GM19455 (cell line): ENCODE measurements around the gene GALNTL6.
"Not testable (repeated sequence)": the region's sequence is repeated elsewhere in the genome, so short reads cannot be mapped to it uniquely, and the experiment has no call there.

Experiments used
- ATAC-seq: cut with Tn5 transposase; IDR thresholded peaks from one replicate; pipeline ENCODE4 v1.9.1; 2021; ENCODE audit not compliant: unreplicated experiment

The GALNTL6 gene

DNA sequence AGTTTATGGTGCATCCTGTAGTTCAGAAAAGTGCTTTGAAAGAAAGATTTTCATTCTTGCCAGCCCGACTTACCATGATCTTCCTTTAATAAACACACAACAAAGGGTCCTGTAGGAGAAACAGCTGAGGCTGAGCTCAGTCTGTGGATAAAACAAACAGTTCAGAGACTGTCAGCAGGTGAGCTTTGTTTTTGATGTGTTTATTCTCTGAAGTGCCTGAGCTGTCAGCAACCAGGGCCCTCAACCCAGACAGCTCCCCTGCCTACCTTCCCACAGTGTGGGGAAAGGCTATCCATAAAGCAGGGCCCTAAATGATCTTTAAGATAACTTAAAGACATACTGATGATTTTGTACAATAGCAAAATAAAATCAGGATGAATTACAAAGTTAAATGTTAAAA lies 896.2 kb downstream of the GALNTL6 start:
- no peak for ATAC-seq

DNA sequence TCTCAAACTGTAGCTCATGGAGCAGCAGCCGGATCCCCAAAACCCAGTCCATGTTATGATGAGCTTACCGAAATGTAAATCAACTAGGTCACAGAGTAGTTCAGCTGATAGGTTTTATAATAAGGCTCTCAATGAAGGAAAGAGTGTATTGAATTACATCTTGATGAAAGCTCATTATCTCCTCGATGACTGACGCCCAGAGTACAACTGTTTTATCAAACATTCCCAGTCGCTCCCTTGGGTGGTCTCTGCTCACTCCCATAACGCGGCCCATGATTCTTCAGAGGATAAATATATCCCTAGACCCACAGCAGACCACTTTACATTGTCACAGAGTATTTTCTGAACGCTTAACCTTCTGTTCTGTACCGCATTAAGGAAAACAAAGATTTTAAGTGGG lies 903.1 kb downstream of the GALNTL6 start:
- ATAC-seq: no peak

DNA sequence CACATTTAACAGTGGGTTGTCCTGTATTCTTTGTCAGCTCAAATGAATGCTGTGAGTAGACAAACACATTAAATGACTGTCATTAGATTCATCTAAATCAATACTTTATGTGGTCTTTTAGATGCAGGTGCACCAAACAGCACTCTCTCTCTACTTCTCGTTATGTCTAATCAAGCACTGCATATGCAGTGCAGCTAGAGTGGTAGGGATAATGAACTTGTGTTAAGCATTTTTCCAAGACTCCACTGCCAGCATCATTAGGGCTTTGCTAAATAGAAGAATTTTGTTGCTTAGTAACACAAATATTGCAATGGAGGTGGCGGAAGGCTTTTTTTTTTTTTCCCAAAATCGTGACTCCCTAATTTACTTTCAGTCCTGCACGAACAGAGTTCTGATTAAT lies 908.5 kb downstream of the GALNTL6 start:
- ATAC-seq: no peak

DNA sequence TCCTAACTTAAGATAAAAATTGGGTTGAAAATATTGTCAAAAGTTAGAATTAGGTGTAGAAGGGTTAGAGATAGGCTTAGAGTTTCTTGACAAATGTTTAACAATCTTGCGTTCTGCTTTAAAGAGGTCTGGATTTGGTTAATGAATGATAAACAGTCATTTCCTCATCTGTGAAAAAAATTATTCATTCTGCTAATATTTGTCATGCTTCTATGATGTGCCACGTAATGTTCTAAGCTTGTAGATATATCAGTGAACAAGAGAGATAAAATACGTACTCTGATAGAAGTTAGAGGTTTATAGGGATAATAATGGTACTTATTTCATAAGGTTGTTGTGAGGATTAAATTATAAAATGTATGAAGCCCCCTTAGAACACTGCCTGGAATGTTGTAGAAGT lies 912.4 kb downstream of the GALNTL6 start:
- no peak for ATAC-seq

DNA sequence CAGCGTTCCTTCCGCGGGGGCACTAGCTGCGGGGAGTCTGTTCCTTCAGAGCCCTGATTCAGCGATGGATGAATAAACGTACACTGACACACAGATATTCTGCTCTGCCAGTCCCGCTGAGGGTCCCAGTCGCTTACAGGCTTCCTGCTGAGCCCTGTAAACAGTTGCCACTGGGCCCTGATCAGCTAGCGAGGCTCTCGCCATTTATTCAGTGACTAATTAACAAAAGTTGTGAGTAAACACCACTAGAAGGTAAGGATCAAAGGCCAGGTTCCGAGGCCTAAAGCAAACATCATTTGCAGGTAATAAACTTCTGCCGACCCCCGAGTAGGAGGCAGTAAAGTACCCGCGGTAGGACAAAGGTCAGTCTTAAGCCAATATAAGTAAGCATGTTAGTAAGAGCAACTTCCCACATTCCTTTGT lies 912.8 kb downstream of the GALNTL6 start:
- ATAC-seq: no peak

DNA sequence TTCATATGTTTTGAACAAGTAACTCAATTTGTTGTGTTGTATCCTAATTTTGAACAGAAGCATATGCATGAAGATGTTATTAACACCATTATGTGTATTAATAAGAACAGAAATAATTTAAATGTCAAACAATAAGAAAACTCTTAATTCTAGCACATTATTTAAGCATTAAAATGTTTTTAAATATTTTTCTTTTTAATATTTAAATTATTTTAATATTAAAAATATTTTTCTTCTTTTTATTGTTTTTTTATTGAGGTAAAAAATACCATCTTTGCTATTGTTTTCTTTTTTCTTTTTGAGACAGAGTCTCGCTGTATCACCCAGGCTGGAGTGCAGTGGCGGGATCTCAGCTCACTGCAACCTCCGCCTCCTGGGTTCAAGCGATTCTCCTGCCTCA lies 914.4 kb downstream of the GALNTL6 start:
- no peak for ATAC-seq

DNA sequence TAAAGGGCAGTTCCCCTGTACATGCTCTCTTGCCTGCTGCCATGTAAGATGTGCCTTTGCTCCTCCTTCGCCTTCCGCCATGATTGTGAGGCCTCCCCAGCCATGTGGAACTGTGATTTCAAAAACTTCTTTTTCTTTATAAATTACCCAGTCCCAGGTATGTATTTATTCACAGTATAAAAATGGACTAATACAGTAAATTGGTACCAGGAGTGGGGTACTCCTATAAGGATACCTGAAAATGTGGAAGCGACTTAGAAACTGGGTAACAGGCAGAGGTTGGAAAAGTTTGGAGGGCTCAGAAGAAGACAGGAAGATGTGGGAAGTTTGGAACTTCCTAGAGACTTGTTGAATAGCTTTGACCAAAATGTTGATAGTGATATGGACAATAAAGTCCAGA lies 920.4 kb downstream of the GALNTL6 start:
- not testable (repeated sequence) for ATAC-seq

DNA sequence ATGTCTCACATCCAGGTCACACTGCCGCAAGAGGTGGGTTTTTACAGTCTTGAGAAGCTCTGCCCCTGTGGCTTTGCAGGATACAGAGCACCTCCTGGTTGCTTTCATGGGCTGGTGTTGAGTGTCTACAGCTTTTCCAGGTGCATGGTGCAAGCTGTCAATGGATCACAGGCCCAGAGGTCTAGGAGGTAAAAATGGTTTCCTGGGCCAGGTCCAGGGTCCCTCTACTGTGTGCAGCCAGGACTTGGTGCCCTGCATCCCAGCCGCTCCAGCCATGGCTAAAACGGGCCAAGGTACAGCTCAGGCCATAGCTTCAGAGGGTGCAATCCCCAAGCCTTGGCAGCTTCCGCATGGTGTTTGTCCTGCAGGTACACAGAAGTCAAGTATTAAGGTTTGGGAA lies 921.4 kb downstream of the GALNTL6 start:
- no peak for ATAC-seq

DNA sequence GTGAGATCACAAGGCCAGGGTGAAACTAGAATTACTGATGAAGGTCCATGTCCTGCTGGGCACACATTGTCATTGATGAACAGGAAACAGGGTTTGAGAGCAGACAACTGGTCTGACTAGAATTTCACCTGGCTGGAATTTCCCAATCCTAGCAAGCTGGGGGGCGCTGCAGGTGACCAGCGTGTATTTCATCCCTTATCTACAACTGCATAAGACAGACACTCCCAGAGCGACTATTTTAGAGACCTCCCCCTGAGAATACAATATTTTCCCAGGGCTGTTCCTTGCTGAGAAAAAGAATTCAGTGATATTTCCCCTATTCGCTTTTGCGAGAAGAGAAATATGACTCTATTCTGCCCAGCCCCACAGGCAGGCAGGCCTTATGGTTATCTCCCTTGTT lies 922.8 kb downstream of the GALNTL6 start:
- ATAC-seq: no peak

DNA sequence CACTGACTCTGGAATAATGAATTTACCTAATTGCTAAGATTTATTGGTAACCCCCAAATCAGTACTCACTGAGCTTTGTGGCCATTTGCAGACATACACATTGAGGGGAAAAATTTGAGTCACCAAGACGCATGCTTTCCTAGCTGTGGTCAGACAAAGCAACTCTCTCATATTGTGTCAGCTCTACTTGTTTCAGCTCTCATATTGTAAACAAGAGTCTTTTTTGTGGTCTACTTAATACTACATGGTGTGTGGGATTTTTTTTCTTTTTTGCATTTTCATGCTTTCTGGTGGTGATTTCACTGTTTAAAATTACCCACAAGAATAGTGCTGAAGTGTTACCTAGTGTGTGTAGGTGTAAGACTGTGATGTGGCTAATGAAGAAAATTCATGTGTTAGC lies 927.2 kb downstream of the GALNTL6 start:
- ATAC-seq: peak; percentile 90

DNA sequence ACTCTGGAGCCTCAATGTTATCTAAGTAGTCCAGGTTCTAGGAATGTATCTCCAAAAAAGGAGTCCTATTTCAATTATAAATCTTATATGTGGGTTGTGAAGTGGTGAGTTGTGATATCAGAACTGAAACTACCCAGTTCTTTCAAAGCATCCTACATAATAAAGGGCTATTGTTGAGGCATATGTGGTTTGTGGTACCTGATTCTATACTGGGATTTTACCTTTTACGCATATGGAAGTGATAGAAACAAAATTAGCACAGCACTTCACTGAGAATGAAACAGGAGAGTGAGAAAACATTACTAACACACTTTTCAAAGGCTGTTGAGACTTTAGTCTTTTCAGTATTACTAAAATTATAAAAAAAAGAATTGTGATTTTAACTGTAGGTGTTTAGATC lies 937.7 kb downstream of the GALNTL6 start:
- peak; percentile 89 for ATAC-seq

DNA sequence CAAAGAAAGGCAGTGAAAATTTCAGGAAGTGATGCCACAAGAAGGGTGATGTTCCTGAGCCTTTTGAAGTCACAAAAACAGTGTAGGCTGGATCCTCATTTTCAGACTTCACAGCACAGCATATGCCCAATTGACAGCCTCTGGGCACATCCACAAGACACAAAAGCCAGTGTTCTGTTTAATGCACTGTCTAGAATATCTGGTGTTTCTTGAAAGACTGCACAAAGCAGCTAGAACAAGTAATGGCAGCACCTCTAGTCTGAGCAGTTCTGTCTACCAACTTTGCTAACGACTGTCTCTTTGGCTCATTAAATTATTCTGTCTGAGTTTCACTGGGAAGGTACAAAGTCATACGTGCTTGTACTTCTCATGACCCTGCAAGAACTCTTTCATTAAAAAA lies 938.3 kb downstream of the GALNTL6 start:
- ATAC-seq: no peak

DNA sequence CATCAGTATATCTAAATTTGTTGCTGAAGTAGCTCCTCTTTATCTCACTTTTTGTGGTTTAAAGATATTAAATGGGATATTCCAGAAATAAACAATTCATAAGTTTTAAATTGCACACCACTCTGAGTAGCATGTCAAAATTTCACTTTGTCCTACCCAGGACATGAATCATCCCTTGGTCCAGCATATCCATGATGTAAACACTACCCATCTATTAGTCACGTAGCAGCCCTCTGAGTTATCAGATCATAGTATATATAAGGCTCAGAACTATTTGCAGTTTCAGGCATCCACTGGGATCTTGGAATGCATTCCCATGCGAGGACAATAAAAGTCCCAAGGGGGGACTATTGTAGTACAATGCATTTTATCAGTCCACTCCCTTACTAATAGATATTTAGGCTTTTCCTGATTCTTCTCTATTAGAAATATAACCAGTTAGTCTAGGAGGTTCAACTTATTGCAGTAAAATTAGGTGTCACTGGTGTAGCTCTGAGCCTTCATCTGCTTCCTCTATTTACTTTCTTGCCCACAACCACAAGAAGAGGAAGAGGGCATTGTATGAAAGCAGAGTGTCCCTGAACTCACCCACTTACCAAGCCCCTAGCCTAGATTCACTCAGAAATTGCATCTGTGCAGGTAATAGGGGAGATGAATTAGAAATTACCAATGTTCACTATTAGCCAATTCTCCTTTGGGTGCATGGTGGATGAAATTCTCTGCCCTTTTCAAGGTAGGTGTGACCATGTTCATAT lies 945.6 kb downstream of the GALNTL6 start:
- no peak for ATAC-seq

DNA sequence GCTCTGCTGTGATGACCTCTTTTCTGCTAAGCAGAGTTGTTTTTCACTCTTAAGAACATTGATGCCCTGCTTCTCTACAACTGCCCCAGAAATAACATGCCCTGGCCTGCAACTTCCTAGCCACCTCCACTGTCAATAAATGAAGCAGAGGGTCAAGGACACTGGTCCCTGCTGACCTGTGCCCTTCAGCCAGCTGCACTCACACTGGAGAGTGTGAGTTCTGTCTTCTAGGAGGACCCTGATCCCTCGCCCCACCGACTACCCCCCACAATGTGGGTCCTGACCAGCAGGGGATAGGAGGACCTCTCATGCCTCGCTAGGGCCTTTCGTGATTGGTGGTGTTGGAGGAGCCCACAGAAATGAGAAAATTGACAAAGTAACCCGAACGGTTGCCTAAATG lies 947.3 kb downstream of the GALNTL6 start:
- no peak for ATAC-seq

DNA sequence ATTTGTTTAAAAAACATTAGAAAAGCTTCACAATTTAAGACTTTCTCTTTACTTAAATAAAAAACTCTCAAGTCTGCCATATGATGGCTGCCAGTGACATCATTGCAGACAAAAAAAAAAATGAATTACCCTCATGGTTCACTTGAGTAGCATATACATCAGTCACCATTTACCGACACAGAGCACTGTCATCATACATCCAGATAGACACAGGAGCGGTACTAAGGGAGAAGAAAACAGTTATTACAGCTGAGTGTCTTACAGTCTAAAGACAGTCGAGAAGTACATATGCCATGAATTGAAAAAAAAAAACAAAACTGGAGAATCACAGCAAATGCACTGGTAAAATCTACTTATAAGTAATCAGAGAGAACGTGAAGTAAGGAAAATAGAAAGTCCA lies 949.7 kb downstream of the GALNTL6 start:
- ATAC-seq: no peak

DNA sequence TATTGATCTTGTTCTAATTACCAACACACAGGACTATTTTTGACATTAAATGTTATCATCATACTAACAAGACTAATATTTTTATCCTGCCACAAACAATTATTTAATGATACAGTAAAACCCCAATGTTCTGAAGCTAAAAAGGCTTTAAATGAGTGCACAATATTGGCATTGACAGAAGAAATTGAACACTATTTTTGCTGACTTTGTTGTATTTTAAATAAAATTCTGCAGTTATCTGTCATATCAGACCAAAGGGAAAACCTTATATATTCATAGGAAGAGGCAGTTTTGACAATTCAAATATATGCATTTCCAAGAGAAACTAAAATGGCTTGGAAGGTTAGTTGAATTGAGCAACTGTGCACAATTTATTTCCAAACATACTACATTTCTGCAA lies 957.6 kb downstream of the GALNTL6 start:
- ATAC-seq: no peak

DNA sequence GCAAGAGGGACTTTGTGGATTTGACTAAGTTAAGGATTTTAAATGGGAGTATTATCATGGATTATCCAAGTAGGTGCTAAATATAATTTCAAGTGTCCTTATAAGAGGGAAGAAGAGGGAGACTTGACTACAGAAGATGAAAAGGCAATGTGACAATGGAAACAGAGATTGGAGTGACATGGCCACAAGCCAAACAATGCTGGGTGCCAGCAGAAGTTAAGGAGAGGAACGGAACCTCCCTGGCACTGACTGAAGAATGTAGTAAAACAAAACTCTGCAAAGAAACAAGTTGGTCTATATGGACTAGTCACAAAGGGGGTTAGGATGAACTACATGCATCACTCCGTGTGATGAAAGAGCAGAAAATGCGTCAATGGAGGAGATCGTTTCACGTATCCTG lies 959.6 kb downstream of the GALNTL6 start:
- no peak for ATAC-seq

DNA sequence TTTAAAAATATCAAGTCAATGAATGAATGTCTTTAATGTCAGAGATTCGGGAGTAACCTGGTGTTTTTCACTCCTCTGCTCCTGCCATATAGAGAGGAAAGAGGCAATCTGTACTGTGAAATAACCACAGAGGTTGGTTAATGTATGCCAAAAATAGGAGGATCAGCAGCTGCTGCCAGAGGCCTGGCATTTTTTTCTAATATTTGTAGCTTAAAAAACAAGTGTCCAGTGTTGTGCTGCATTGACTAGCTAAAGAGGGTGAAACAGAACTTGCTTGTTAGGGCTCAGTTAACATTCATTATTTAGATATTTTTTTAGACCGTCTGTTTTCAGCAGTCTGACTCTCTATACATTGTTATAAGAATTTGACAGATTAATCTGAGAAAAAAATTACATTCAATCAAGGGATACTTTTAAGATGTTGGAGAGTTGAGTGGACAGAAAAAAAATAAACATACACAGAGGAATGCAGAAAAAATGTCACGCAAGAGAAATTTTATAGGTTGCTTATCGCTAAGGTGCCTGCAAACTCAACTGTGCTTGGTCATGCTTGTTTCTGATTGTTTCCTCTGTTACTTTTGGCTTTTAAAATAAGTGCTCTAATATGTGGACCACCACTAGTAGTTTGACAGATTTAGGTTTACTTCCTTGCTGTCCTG lies 963.1 kb downstream of the GALNTL6 start:
- ATAC-seq: no peak

DNA sequence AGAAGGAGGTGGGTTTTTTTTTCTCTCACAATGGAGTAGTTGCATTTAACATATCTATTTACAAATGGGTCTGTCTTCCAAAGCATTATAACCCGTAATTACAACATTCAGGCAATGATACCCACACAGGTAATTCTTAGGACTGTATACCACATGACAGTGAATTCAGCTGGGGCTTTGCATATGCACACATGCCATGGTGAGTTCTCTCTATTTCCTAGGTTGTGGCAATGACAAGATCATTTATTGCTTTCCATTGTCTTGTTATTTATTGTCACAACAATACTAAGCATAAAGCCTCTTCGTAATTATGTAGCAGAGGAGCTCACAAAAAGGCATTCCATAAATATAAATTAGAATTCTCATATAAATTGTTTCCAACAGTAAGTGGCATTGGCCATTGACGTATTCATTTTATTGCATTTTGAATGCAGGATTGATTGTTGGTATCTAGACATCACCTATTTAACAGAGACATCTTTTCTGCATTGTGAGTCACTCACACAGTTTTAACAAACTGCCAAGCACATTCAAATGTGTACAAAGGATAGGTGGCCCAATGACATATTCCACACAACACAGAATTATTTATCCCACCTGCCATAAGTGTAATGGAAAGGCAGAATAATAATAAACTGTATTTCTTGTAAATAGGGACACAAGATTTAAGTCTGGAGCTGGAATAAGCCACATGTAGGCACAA lies 964.7 kb downstream of the GALNTL6 start:
- no peak for ATAC-seq

DNA sequence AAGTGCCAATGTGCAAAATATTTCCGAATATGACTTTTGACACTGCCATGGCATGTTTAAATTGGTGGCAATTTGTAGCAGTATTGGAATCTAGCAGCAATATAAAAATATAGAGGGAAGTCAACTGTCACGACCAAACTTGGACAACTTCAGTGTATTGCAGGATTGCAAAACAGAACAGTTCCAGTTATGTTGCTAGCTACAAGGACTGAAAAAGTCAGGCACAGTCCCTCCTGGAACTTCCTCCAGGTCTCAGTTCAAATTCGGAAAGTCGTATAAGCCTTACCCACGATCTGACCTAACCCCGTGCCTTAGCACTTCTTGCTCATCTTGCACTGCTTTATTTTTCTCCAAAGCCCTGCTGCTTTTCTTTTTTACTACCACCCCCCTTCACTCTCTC lies 965.4 kb downstream of the GALNTL6 start:
- ATAC-seq: no peak

DNA sequence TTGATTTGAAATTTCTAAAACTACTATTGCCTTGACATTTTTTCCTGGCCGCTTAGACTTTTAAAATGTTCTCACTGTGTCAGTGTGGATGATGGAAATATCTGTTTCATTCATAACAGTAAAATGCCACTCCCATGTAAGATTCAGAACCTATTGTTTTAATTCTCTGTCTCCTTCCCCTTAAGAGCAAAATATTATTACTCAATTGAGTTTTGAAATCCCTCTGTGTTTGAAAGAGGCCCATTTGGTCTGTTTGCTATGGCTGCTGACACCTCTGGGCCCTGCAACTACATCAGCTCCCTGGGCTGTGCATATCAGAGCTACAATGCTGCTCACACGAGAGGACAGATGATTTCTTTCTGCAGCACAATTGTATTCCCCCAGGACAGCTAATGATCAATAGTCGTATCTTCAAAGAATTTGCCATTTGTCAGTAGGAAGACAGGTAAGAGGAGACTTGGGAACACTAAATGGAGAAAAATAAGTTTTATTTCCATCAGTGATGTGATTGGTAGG lies 967.4 kb downstream of the GALNTL6 start:
- ATAC-seq: no peak

DNA sequence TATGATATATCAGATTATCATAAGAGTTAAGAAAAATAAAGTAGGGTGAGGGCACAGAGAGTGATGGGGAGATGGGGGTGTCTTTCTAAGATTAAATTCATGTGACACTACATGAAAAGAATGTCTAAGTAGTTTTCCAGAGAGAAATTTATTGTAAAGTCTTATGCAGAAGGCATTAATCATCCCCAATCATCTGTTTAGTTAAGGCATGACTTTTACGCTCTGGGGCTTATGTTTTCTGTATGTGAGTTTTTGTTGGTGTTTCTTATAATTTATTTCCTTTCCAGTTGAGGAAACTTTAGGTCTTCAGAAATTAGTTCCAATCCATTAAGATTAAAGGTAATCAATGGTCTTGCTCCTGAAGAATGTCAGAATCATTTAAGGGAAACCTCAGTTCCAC lies 972.4 kb downstream of the GALNTL6 start:
- no peak for ATAC-seq
